Chondrocyte (in vitro differentiated cells): Measurements from ENCODE around the gene STK10. TPM values are rescaled to one million over a fixed set of nuclear protein-coding genes. Genes with fewer than 3 reads are reported as not detected.

ENCODE experiments used
- DNase-seq: peaks from one replicate; pipeline ENCODE4 v3.0.0; 2021; ENCODE audit warnings: mixed read lengths, low spot score
- H3K27ac Mint-ChIP-seq: one replicate; pipeline ENCODE4 v1.8.0; 2021; ENCODE audit warnings: mild to moderate bottlenecking, moderate library complexity, mixed read lengths; ENCODE audit not compliant: unreplicated experiment
- H3K27me3 Mint-ChIP-seq: 2 replicates; pipeline ENCODE4 v1.8.0; 2021; ENCODE audit warnings: low read depth, mixed read lengths
- H3K36me3 Mint-ChIP-seq: 2 replicates; pipeline ENCODE4 v1.8.0; 2021; ENCODE audit warnings: low read depth, mixed read lengths
- H3K4me1 Mint-ChIP-seq: 2 replicates; pipeline ENCODE4 v1.8.0; 2021; ENCODE audit warnings: low read depth, mild to moderate bottlenecking, mixed read lengths
- H3K4me3 Mint-ChIP-seq: one replicate; pipeline ENCODE4 v1.8.0; 2021; ENCODE audit warnings: mild to moderate bottlenecking, moderate library complexity, mixed read lengths; ENCODE audit not compliant: unreplicated experiment
- H3K9me3 Mint-ChIP-seq: 2 replicates; pipeline ENCODE4 v1.8.0; 2021; ENCODE audit warnings: low read depth, mixed read lengths
- total RNA-seq: library from RNA; stranded (reverse); gene quantifications from 3 replicates; pipeline ENCODE4 v1.2.1, GENCODE V29; 2021
- TF ChIP-seq, protein P1 (sequence below): fragments of 200-600 bp; sonication (generic); IDR thresholded peaks from 2 replicates; pipeline ENCODE4 v1.5.0; 2021; ENCODE audit warnings: antibody characterized with exemption, mild to moderate bottlenecking, moderate library complexity

STK10 gene
- total RNA-seq, 1 donor from 2014 or later: 45.9 TPM

DNA sequence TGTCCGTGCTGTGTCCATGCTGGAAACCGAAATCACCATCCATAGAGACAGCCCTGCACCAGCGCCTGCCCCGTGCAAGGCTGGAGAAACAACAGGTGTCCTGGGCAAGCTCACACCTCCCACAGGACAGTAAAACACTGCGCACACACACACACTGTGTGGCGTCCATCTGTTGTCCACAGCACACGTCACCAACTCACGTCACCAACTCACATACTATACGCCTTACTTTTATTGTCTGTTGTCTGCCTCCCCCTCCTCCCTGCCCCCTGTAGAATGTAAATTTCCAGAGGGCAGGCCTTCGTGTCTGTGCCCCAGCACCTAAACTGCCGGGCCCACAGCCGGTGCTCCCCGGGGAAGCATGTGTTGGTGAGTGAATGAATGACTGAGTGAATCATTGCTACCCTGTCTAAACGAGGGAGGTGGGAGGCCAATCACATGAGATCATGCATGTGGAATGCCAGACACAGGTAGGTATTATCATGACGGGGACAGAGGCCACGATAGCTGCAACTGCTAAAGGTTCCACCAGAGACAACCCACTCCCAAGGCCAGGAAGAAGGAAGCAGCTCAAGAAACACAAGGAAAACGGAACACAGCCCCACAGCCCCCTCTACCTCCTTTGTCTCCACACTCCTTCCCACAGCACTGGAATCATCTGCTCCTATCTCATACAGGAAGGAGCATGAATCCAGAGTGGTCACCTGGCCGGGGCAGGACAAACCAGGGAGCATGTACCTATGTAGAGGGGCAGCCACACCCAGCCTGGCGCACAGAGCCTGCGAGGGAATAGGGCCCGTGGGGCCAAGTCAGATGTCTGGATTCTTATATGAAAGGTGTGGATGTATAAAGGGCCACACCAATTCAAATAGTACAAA is 41.9 kb downstream of the STK10 start:
- no peaks in the 10 kb centered on the region for H3K27me3 Mint-ChIP-seq

DNA sequence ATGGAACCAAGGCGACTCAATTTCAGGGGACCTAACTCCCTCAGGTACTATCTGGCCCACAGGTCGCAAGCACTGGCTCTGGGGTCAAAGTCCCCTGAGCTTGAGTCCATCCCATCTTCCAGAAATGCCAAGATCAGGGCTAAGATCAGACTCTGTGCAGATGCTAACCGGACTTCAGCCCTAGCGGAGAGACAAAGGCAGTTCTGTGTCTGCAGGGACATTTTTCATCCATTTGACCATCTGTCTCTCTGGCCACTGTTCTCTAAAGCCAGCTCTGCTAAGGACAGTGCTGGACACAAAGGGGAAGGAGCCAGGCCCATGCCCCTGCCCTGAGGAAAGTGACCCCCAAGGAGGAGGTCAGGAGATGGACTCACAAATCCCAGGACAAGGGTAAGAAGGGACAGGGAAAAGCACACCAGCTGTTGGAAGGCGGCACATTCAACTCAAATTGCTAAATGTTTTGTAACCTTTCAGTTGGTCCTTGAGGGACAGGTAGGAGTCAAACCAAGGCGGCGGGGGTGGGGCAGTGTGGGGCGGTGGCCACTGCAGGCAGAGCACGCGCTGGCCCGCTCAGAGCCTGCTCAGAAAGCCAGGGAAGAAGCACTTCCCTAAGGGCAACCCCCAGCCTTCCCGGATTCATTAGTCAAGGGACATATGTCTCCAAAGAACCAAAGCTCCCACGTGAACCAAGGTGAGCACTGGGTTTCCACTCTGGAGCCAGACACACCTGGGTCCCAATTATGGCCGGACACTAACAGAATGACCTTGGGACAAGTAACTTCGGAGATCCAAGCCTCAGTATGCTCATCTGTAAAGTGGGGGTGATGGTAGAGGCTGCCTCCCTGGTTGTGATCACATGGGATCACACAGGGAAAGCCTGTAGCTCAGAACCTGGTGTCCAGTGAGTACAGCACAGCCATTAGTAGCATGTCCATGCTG is 42.8 kb downstream of the STK10 start:
- Mint-ChIP-seq H3K36me3 (peaks cover 2% of the 10 kb centered on the region), H3K27ac (no peak overlapping the region), H3K4me3 (no peak overlapping the region), H3K9me3 (no peaks in the 10 kb centered on the region), H3K27me3 (no peaks in the 10 kb centered on the region), H3K4me1 (peaks cover 27% of the 10 kb centered on the region)
- no peak for DNase-seq
- TF ChIP-seq, protein P1, sequence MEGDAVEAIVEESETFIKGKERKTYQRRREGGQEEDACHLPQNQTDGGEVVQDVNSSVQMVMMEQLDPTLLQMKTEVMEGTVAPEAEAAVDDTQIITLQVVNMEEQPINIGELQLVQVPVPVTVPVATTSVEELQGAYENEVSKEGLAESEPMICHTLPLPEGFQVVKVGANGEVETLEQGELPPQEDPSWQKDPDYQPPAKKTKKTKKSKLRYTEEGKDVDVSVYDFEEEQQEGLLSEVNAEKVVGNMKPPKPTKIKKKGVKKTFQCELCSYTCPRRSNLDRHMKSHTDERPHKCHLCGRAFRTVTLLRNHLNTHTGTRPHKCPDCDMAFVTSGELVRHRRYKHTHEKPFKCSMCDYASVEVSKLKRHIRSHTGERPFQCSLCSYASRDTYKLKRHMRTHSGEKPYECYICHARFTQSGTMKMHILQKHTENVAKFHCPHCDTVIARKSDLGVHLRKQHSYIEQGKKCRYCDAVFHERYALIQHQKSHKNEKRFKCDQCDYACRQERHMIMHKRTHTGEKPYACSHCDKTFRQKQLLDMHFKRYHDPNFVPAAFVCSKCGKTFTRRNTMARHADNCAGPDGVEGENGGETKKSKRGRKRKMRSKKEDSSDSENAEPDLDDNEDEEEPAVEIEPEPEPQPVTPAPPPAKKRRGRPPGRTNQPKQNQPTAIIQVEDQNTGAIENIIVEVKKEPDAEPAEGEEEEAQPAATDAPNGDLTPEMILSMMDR: no peak

More for the DNA sequence above, 41.9 kb downstream of the STK10 start:
- TF ChIP-seq, protein P1: no peak
- DNase-seq: no peak
- peaks cover 30% of the 10 kb centered on the region for H3K4me1 Mint-ChIP-seq
- no peak overlapping the region for H3K4me3 Mint-ChIP-seq
- H3K36me3 Mint-ChIP-seq: peaks cover 4% of the 10 kb centered on the region
- no peak overlapping the region for H3K27ac Mint-ChIP-seq
- H3K9me3 Mint-ChIP-seq: no peaks in the 10 kb centered on the region

DNA sequence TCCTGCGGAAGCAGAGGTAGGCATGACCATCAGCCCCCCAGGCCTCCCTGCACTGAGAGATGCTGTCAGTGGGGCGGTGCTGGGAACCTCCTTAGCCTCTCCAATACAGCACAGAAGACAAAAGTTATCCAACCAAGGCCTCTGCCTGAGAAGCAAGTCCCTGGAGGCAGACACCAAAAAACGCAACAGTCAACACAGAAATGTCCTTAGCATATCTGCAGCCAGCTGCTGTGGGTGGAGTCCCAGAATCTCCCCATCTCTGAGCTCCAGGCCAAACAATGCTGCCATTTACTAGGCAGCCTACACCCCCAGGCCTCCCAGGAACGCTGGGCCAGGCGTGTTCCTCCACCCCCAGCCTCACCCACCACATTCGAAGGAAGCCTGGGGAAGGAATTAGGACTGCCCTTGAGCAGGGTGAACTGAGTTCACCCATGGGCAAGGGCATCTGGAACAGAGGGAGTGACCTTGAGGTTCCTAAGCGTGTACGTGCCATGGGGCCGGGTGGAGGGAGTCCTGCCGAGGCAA is 43.7 kb downstream of the STK10 start:
- H3K4me1 Mint-ChIP-seq: peaks cover 30% of the 10 kb centered on the region
- no peak overlapping the region for H3K4me3 Mint-ChIP-seq
- no peak for DNase-seq
- no peaks in the 10 kb centered on the region for H3K27me3 Mint-ChIP-seq
- H3K36me3 Mint-ChIP-seq: peaks cover 2% of the 10 kb centered on the region
- TF ChIP-seq, protein P1: no peak
- H3K9me3 Mint-ChIP-seq: no peaks in the 10 kb centered on the region
- H3K27ac Mint-ChIP-seq: no peak overlapping the region

DNA sequence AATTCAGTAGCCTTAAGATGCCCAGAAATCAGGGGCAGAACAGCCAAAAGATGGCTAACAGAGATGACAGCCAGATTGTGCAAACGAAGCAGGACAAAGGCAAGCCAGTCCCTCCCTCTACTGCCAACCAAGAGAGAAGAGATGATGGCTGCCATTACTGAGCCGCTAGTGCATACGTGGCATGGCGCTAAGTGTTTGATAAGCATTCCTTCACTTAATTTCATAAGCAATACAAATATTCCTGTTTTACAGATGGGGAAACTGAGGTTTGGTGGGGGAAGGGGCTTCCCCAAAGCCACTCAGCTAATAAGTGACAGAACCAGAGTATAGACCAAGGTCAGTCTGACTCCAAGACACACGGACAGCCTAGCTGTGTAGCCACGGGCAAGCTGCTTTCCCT is 44.1 kb downstream of the STK10 start:
- Mint-ChIP-seq H3K36me3 (peaks cover 2% of the 10 kb centered on the region), H3K4me3 (no peak overlapping the region), H3K9me3 (no peaks in the 10 kb centered on the region), H3K27me3 (no peaks in the 10 kb centered on the region), H3K4me1 (peaks cover 26% of the 10 kb centered on the region), H3K27ac (no peak overlapping the region)
- no peak for DNase-seq
- TF ChIP-seq, protein P1: no peak

DNA sequence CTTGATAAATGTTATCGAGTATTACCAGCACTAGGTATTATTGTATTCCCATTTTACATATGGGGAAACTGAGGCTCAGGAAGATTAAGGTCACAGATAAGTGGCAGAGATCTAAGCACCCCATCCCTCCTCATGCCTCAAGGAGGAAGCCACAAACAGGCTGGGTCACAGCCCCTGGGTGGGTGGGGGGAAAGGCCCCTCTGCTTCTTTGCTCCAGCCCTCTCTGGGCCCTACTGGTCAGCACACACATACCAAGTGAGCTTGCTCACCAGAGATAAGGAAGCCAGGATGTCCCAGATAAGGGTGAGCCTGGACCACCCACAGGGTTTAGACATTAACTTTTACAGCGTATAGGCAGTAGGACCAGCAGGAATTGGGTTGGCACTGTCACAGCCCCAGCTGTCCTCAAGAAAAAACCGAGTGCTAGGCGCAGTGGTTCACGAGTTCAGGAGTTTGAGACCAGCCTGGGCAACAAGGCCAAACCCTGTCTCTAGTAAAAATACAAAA is 45.3 kb downstream of the STK10 start:
- H3K4me1 Mint-ChIP-seq: peaks cover 25% of the 10 kb centered on the region
- TF ChIP-seq, protein P1: no peak
- H3K27me3 Mint-ChIP-seq: no peaks in the 10 kb centered on the region
- H3K9me3 Mint-ChIP-seq: no peaks in the 10 kb centered on the region
- no peaks in the 10 kb centered on the region for H3K36me3 Mint-ChIP-seq
- no peak overlapping the region for H3K27ac Mint-ChIP-seq
- no peak for DNase-seq
- H3K4me3 Mint-ChIP-seq: no peak overlapping the region
